ENCODE results near the gene PDLIM5. TPM values are rescaled to one million over a fixed set of nuclear protein-coding genes. Genes with fewer than 3 reads are reported as not detected.
A peak's percentile ranks its signal among the peaks of the same experiment; 100 is the strongest.

PDLIM5 gene
- total RNA-seq, 1 experiment from 2014 or later, result 158 TPM

GRCh38 chr4:94479358-94480141, 27.8 kb downstream of the PDLIM5 start:
- DNase-seq (ENCODE audit: unreplicated experiment), result no peak
- TF ChIP-seq, protein P1, sequence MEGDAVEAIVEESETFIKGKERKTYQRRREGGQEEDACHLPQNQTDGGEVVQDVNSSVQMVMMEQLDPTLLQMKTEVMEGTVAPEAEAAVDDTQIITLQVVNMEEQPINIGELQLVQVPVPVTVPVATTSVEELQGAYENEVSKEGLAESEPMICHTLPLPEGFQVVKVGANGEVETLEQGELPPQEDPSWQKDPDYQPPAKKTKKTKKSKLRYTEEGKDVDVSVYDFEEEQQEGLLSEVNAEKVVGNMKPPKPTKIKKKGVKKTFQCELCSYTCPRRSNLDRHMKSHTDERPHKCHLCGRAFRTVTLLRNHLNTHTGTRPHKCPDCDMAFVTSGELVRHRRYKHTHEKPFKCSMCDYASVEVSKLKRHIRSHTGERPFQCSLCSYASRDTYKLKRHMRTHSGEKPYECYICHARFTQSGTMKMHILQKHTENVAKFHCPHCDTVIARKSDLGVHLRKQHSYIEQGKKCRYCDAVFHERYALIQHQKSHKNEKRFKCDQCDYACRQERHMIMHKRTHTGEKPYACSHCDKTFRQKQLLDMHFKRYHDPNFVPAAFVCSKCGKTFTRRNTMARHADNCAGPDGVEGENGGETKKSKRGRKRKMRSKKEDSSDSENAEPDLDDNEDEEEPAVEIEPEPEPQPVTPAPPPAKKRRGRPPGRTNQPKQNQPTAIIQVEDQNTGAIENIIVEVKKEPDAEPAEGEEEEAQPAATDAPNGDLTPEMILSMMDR (IDR thresholded peaks at IDR 0.05; ENCODE audit: unreplicated experiment), result no peak
- POLR2A ChIA-PET, result interaction anchor here (1.1 to 1.3 kb wide), 2 partner anchors 24 to 26 kb away, joined by 3 to 4 read pairs; no protein-coding TSS in a partner anchor
- peak overlapping the region; percentile 47 for H3K27ac Mint-ChIP-seq (ENCODE audit: low read depth, unreplicated experiment)
- H3K4me1 Mint-ChIP-seq (ENCODE audit: insufficient read depth, unreplicated experiment), result peaks cover 17% of the 10 kb centered on the region
- CTCF ChIA-PET, result interaction anchor here (0.7 to 0.8 kb wide), 2 partner anchors 16 to 72 kb away, joined by 4 to 6 read pairs; no protein-coding TSS in a partner anchor
- no peaks in the 10 kb centered on the region for H3K9me3 Mint-ChIP-seq (ENCODE audit: unreplicated experiment)
- peaks cover 30% of the 10 kb centered on the region for H3K36me3 Mint-ChIP-seq (ENCODE audit: insufficient read depth, unreplicated experiment)
- H3K4me3 Mint-ChIP-seq (ENCODE audit: unreplicated experiment), result no peak overlapping the region
- H3K27me3 Mint-ChIP-seq (ENCODE audit: insufficient read depth, unreplicated experiment), result no peaks in the 10 kb centered on the region
- intact Hi-C loops (cut with micrococcal nuclease), result no loop called here
- BruUV-seq (replicated peaks), result no TSS peak

GRCh38 chr4:94480362-94480951, 28.7 kb downstream of the PDLIM5 start:
- POLR2A ChIA-PET, result interaction anchor here (0.9 to 3.0 kb wide), 5 partner anchors 10 to 82 kb away, joined by 3 to 15 read pairs (median 4); no protein-coding TSS in a partner anchor
- BruUV-seq (replicated peaks), result no TSS peak
- DNase-seq (ENCODE audit: unreplicated experiment), result no peak
- Mint-ChIP-seq H3K27me3 (ENCODE audit: insufficient read depth, unreplicated experiment) (no peaks in the 10 kb centered on the region), H3K4me1 (ENCODE audit: insufficient read depth, unreplicated experiment) (peaks cover 26% of the 10 kb centered on the region), H3K9me3 (ENCODE audit: unreplicated experiment) (no peaks in the 10 kb centered on the region), H3K36me3 (ENCODE audit: insufficient read depth, unreplicated experiment) (peaks cover 34% of the 10 kb centered on the region), H3K27ac (ENCODE audit: low read depth, unreplicated experiment) (peak overlapping the region; percentile 47), H3K4me3 (ENCODE audit: unreplicated experiment) (no peak overlapping the region)
- intact Hi-C loops (cut with micrococcal nuclease), result no loop called here
- CTCF ChIA-PET, result interaction anchor here (1.1 to 1.3 kb wide), 2 partner anchors 59 to 72 kb away, joined by 3 read pairs; no protein-coding TSS in a partner anchor
- TF ChIP-seq, protein P1 (IDR thresholded peaks at IDR 0.05; ENCODE audit: unreplicated experiment), result no peak

- TF ChIP-seq, protein P1 (IDR thresholded peaks at IDR 0.05; ENCODE audit: unreplicated experiment), result no peak
- CTCF ChIA-PET, result no interaction called here
- Mint-ChIP-seq H3K27ac (ENCODE audit: low read depth, unreplicated experiment) (no peak overlapping the region), H3K4me3 (ENCODE audit: unreplicated experiment) (no peak overlapping the region), H3K27me3 (ENCODE audit: insufficient read depth, unreplicated experiment) (no peaks in the 10 kb centered on the region), H3K4me1 (ENCODE audit: insufficient read depth, unreplicated experiment) (peaks cover 26% of the 10 kb centered on the region), H3K9me3 (ENCODE audit: unreplicated experiment) (no peaks in the 10 kb centered on the region), H3K36me3 (ENCODE audit: insufficient read depth, unreplicated experiment) (peaks cover 54% of the 10 kb centered on the region)
- BruUV-seq (replicated peaks), result no TSS peak
- intact Hi-C loops (cut with micrococcal nuclease), result loop anchor here (2.0 kb wide), 1 partner anchor 77 kb away; no protein-coding TSS in a partner anchor
- POLR2A ChIA-PET, result interaction anchor here (1.3 to 8.8 kb wide), 3 partner anchors 9 to 30 kb away, joined by 3 to 193 read pairs (median 6); partner anchors contain the start of gene PDLIM5
- no peak for DNase-seq (ENCODE audit: unreplicated experiment)
Observed at GRCh38 chr4:94483895-94484294, 32.2 kb downstream of the PDLIM5 start.

DNA sequence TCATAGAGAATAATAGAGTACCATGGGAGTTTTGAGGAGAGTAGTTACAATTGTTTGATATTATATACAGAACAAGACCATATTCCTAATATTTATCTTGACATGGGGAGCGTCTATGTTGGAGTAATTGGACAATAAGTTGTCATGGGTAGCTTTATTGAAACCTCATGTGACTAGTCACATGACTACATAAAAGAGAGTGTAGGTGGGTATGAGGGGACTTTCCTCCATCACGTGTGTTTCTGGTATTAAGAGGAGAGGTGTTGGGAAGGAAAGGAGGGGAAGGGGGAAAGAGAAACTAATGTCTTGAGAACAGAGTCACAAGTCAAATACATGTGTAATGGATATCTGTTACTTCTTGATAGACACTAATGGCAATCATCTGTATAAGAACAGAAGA, 33.1 kb downstream of the PDLIM5 start:
- POLR2A ChIA-PET, result interaction anchor here (1.2 to 8.8 kb wide), 6 partner anchors 8 to 74 kb away, joined by 3 to 193 read pairs (median 8); partner anchors contain the start of gene PDLIM5
- TF ChIP-seq, protein P1 (IDR thresholded peaks at IDR 0.05; ENCODE audit: unreplicated experiment), result no peak
- intact Hi-C loops (cut with micrococcal nuclease), result loop anchor here (2.0 to 5.0 kb wide), 2 partner anchors 62 to 78 kb away; no protein-coding TSS in a partner anchor
- CTCF ChIA-PET, result interaction anchor here (0.6 to 1.0 kb wide), 3 partner anchors 78 to 287 kb away, joined by 3 read pairs; no protein-coding TSS in a partner anchor
- DNase-seq (ENCODE audit: unreplicated experiment), result no peak
- Mint-ChIP-seq H3K9me3 (ENCODE audit: unreplicated experiment) (no peaks in the 10 kb centered on the region), H3K4me3 (ENCODE audit: unreplicated experiment) (no peak overlapping the region), H3K4me1 (ENCODE audit: insufficient read depth, unreplicated experiment) (peaks cover 26% of the 10 kb centered on the region), H3K27me3 (ENCODE audit: insufficient read depth, unreplicated experiment) (no peaks in the 10 kb centered on the region), H3K27ac (ENCODE audit: low read depth, unreplicated experiment) (peak overlapping the region; percentile 78), H3K36me3 (ENCODE audit: insufficient read depth, unreplicated experiment) (peaks cover 46% of the 10 kb centered on the region)
- no TSS peak for BruUV-seq (replicated peaks)

All from MCF 10A (cell line).